GM21360 (cell line): Measurements from ENCODE around the gene ARID1B.

Experiments
- ATAC-seq: cut with Tn5 transposase; IDR thresholded peaks from one replicate; pipeline ENCODE4 v1.9.1; 2021; ENCODE audit warnings: mild to moderate bottlenecking, moderate library complexity; ENCODE audit not compliant: unreplicated experiment

ARID1B gene

GRCh38 chr6:157229713-157230112 lies 452.5 kb downstream of the ARID1B start:
- ATAC-seq, result no peak

GRCh38 chr6:157230910-157231309 lies 453.7 kb downstream of the ARID1B start:
- ATAC-seq, result no peak

- no peak for ATAC-seq
These were observed 455.1 kb downstream of the ARID1B start for GRCh38 chr6:157232161-157232895.

- ATAC-seq, result no peak
These were observed 456.0 kb downstream of the ARID1B start for GRCh38 chr6:157233156-157233555.

- ATAC-seq, result no peak
These were observed 456.5 kb downstream of the ARID1B start for GRCh38 chr6:157233686-157234085.

GRCh38 chr6:157235600-157236039 lies 458.4 kb downstream of the ARID1B start:
- ATAC-seq, result peak; percentile 54

- peak; percentile 23 for ATAC-seq
These were observed 459.0 kb downstream of the ARID1B start for GRCh38 chr6:157236040-157236725.

GRCh38 chr6:157238346-157238745 lies 461.2 kb downstream of the ARID1B start:
- ATAC-seq, result no peak

- no peak for ATAC-seq
These were observed 462.0 kb downstream of the ARID1B start for GRCh38 chr6:157239148-157239547.

- ATAC-seq, result no peak
These were observed 462.5 kb downstream of the ARID1B start for GRCh38 chr6:157239671-157240058.

GRCh38 chr6:157240059-157240959 lies 463.1 kb downstream of the ARID1B start:
- ATAC-seq, result no peak

- no peak for ATAC-seq
These were observed 463.8 kb downstream of the ARID1B start for GRCh38 chr6:157240960-157241311.

GRCh38 chr6:157242791-157243190 lies 465.6 kb downstream of the ARID1B start:
- ATAC-seq, result no peak

- no peak for ATAC-seq
These were observed 467.0 kb downstream of the ARID1B start for GRCh38 chr6:157244175-157244574.

- no peak for ATAC-seq
These were observed 467.6 kb downstream of the ARID1B start for GRCh38 chr6:157244780-157245179.

- ATAC-seq, result no peak
These were observed 468.3 kb downstream of the ARID1B start for GRCh38 chr6:157245436-157245835.

GRCh38 chr6:157246048-157246630 lies 469.0 kb downstream of the ARID1B start:
- ATAC-seq, result no peak

GRCh38 chr6:157246771-157247484 lies 469.8 kb downstream of the ARID1B start:
- no peak for ATAC-seq

GRCh38 chr6:157248264-157248663 lies 471.1 kb downstream of the ARID1B start:
- ATAC-seq, result no peak

GRCh38 chr6:157249826-157250225 lies 472.6 kb downstream of the ARID1B start:
- no peak for ATAC-seq
